ENCODE data around the gene GRIK5. TPM values are rescaled to one million over a fixed set of nuclear protein-coding genes. Genes with fewer than 3 reads are reported as not detected.

The GRIK5 gene
- total RNA-seq, 1 experiment from 2014 or later: 43.1 TPM

DNA sequence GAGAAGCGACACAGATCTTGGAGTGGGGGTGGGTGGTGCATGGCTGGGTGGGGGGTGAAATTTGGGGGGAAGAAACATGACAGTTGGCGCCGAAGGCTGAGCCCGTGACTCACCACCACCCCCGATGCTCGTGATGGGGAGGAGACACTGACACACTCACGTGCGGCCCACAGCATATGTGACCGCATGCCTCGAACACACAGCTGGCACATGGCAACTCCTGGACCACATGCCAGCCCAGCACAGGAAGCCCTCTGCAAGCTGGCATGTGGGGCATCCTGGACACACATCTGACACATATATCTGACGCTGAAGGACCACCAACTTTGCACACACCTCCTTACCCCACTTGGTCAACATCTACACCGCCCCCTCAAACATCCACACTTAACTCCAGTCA, 1.2 kb upstream of the GRIK5 start:
- H4K5ac ChIP-seq (ENCODE audit: insufficient read length, low read depth, low read length): no peak overlapping the region
- H3K18ac ChIP-seq (ENCODE audit: insufficient read length, low read depth, low read length): no peak overlapping the region
- H2BK15ac ChIP-seq (ENCODE audit: low read depth, low read length): no peak overlapping the region
- no peak overlapping the region for H2BK120ac ChIP-seq (ENCODE audit: low read depth, low read length, poor library complexity, severe bottlenecking)
- DNase-seq: no peak
- H4K91ac ChIP-seq (ENCODE audit: insufficient read length, low read depth, low read length): no peak overlapping the region
- no peak overlapping the region for H3K14ac ChIP-seq (ENCODE audit: insufficient read depth, low read length)
- no peak overlapping the region for H3T11ph ChIP-seq (ENCODE audit: low read length)
- no peaks in the 10 kb centered on the region for H3K9me3 ChIP-seq (ENCODE audit: control insufficient read depth, low read depth, low read length)
- peaks cover 3% of the 10 kb centered on the region; the same call in 1 of the 2 replicates for H3K79me2 ChIP-seq (ENCODE audit: insufficient read depth, low read length)
- Mint-ChIP-seq H3K36me3 (ENCODE audit: insufficient read depth in 1 of 3, low read depth in 3 of 3) (peaks cover 0 to 5% (median 0%) of the 10 kb centered on the region in 3 experiments; a peak in 3 of 7 replicates), H3K9me3 (no peaks in the 10 kb centered on the region), H3K4me3 (peak overlapping the region in 1 of 2 experiments; percentile 59; a peak in 3 of 5 replicates), H3K27ac (no peak overlapping the region), H3K27me3 (ENCODE audit: low read depth) (no peaks in the 10 kb centered on the region; the same call in none of the 2 replicates), H3K4me1 (peaks cover 13 to 25% of the 10 kb centered on the region in 2 experiments)
- H2BK20ac ChIP-seq (ENCODE audit: low read depth, low read length, poor library complexity, severe bottlenecking): no peak overlapping the region
- no peak overlapping the region for H2AFZ ChIP-seq (ENCODE audit: low read length)
- H3K4ac ChIP-seq (ENCODE audit: low read depth, low read length): no peak overlapping the region
- no peak overlapping the region for H3K4me2 ChIP-seq (ENCODE audit: insufficient read depth, insufficient read length, low read length)
- no peak overlapping the region for H3K23ac ChIP-seq (ENCODE audit: insufficient read length, low read depth, low read length)
- H3K27me3 ChIP-seq (ENCODE audit: insufficient read depth, low read length): no peaks in the 10 kb centered on the region
- no peak overlapping the region for H2BK5ac ChIP-seq (ENCODE audit: insufficient read length, low read length)
- H4K8ac ChIP-seq (replicated peaks; ENCODE audit: insufficient read length, low read depth, low read length): no peak overlapping the region
- TF ChIP-seq, protein P1, sequence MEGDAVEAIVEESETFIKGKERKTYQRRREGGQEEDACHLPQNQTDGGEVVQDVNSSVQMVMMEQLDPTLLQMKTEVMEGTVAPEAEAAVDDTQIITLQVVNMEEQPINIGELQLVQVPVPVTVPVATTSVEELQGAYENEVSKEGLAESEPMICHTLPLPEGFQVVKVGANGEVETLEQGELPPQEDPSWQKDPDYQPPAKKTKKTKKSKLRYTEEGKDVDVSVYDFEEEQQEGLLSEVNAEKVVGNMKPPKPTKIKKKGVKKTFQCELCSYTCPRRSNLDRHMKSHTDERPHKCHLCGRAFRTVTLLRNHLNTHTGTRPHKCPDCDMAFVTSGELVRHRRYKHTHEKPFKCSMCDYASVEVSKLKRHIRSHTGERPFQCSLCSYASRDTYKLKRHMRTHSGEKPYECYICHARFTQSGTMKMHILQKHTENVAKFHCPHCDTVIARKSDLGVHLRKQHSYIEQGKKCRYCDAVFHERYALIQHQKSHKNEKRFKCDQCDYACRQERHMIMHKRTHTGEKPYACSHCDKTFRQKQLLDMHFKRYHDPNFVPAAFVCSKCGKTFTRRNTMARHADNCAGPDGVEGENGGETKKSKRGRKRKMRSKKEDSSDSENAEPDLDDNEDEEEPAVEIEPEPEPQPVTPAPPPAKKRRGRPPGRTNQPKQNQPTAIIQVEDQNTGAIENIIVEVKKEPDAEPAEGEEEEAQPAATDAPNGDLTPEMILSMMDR (conservative IDR thresholded peaks at IDR 0.05): no peak
- H3K4me1 ChIP-seq (ENCODE audit: insufficient read depth, low read length): peaks cover 2% of the 10 kb centered on the region; the same call in 1 of the 2 replicates
- no CpG with 5 or more reads among the region's 12 CpGs for WGBS (ENCODE audit: extremely low coverage, insufficient read length, low lambda C conversion rate)
- no peak overlapping the region for H2AK5ac ChIP-seq (ENCODE audit: insufficient read length, low read length)
- H3K79me1 ChIP-seq (ENCODE audit: insufficient read depth, low read depth, low read length, poor library complexity, severe bottlenecking): no peaks in the 10 kb centered on the region
- peaks cover 19% of the 10 kb centered on the region for H3K23me2 ChIP-seq (ENCODE audit: insufficient read length, low read depth, low read length, poor library complexity, severe bottlenecking)
- no peak overlapping the region for H3K56ac ChIP-seq (ENCODE audit: insufficient read length, low read depth, low read length)
- H3K27ac ChIP-seq (ENCODE audit: insufficient read length, low read depth, low read length): no peak overlapping the region
- H3K9ac ChIP-seq (ENCODE audit: extremely low read depth, insufficient read length, low read length): no peak overlapping the region
- H4K20me1 ChIP-seq (ENCODE audit: control insufficient read depth, insufficient read depth, insufficient read length): no peaks in the 10 kb centered on the region
- no peak overlapping the region for H2BK12ac ChIP-seq (ENCODE audit: insufficient read length, low read depth, low read length)

Data from H9 (cell line).